Thoracic aorta (tissue), 2 donors: Measurements from ENCODE around the gene CCDC28B. TPM values are rescaled to one million over a fixed set of nuclear protein-coding genes. Genes with fewer than 3 reads are reported as not detected.

ENCODE experiments used
- ATAC-seq: fragments of 150-250 bp; one replicate; pipeline ENCODE4 v1.8.0; 2017; ENCODE audit warnings: low read depth; ENCODE audit not compliant: insufficient number of reproducible peaks, low FRiP score
- DNase-seq: peaks from one replicate; pipeline ENCODE4 v3.0.0-alpha.2; 2020; ENCODE audit warnings: low spot score
- H3K27ac ChIP-seq, 2 donors: fragments of 200-600 bp; sonication (generic); 1 replicate in 1 of 2; 2 replicates in 1 of 2; pipeline ENCODE4 v1.5.1; 2016; ENCODE audit warnings: mild to moderate bottlenecking in 2 of 2, moderate library complexity in 2 of 2
- H3K27me3 ChIP-seq: fragments of 200-600 bp; sonication (generic); replicated peaks from 2 replicates; pipeline ENCODE4 v1.6.0; 2016; ENCODE audit warnings: mild to moderate bottlenecking; ENCODE audit not compliant: insufficient read depth
- H3K36me3 ChIP-seq: fragments of 200-600 bp; sonication (generic); one replicate; pipeline ENCODE4 v1.5.1; 2016
- H3K4me1 ChIP-seq, 2 donors: fragments of 200-600 bp; sonication (generic); 1 replicate in 1 of 2; 2 replicates in 1 of 2; pipeline versions ENCODE4 v1.5.1 to v1.6.0; 2016; ENCODE audit warnings: low read depth in 2 of 2, mild to moderate bottlenecking in 1 of 2; ENCODE audit not compliant: control insufficient read depth in 1 of 2
- H3K4me3 ChIP-seq: fragments of 200-600 bp; sonication (generic); 2 replicates; pipeline ENCODE4 v1.5.1; 2016; ENCODE audit warnings: mild to moderate bottlenecking
- H3K9me3 ChIP-seq: fragments of 200-600 bp; sonication (generic); 2 replicates; pipeline ENCODE4 v1.5.1; 2016
- total RNA-seq, 2 donors: library from RNA; depleted of rRNA; stranded (reverse); fragments of >200 nt; gene quantifications; one replicate each; pipeline versions ENCODE4 v1.1.0 to v1.2.3, GENCODE V29; 2016
- TF ChIP-seq, protein P1 (sequence below): fragments of 200-600 bp; sonication (generic); IDR thresholded peaks from one replicate; pipeline ENCODE4 v1.5.1; 2019; ENCODE audit warnings: antibody characterized with exemption

The CCDC28B gene
- total RNA-seq, 2 donors from 2014 or later, result 2.0 TPM; not detected in 1

DNA sequence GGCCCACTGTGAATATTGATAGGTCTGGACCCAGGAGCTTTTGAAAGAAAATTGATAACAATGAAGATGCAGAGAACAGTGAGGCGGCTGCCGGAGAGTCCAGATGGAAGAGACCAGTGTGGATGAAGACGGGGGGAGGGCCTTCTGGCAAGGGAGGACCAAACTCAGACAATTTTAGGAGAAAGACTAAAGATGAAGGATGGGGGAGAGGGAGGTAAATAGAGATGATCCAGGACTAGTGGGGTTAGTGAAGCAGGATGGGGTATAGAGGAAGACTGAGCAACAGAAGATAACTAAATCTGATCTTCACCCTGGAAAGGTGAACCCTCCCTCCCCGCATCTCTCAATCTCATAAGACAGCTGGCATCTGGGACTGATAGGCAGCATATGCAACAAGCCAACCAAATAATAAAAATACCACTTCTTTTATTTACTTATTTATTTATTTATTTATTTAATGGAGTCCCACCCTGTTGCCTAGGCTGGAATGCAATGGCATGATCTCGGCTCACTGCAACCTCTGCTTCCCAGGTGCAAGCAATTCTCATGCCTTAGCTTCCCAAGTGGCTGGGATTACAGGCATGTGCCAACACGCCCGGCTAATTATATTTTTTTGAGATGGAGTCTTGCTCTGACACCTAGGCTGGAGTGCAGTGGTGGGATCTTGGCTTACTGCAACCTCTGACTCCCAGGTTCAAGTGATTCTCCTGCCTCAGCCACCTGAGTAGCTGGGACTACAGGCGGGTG is 32.3 kb downstream of the CCDC28B start:
- Histone ChIP-seq H3K36me3 (peaks cover 51% of the 10 kb centered on the region), H3K4me3 (no peak overlapping the region), H3K9me3 (no peaks in the 10 kb centered on the region), H3K27me3 (no peaks in the 10 kb centered on the region), H3K4me1 (no peaks in the 10 kb centered on the region), H3K27ac (no peak overlapping the region)
- TF ChIP-seq, protein P1, sequence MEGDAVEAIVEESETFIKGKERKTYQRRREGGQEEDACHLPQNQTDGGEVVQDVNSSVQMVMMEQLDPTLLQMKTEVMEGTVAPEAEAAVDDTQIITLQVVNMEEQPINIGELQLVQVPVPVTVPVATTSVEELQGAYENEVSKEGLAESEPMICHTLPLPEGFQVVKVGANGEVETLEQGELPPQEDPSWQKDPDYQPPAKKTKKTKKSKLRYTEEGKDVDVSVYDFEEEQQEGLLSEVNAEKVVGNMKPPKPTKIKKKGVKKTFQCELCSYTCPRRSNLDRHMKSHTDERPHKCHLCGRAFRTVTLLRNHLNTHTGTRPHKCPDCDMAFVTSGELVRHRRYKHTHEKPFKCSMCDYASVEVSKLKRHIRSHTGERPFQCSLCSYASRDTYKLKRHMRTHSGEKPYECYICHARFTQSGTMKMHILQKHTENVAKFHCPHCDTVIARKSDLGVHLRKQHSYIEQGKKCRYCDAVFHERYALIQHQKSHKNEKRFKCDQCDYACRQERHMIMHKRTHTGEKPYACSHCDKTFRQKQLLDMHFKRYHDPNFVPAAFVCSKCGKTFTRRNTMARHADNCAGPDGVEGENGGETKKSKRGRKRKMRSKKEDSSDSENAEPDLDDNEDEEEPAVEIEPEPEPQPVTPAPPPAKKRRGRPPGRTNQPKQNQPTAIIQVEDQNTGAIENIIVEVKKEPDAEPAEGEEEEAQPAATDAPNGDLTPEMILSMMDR, result no peak
- DNase-seq (no peak), ATAC-seq (no peak)

GRCh38 chr1:32234792-32235191 is 34.4 kb downstream of the CCDC28B start:
- no peak overlapping the region for H3K4me3 ChIP-seq
- no peaks in the 10 kb centered on the region for H3K9me3 ChIP-seq
- no peak for DNase-seq
- TF ChIP-seq, protein P1, result no peak
- H3K4me1 ChIP-seq, result no peaks in the 10 kb centered on the region
- peaks cover 30% of the 10 kb centered on the region for H3K36me3 ChIP-seq
- no peak overlapping the region for H3K27ac ChIP-seq
- no peak for ATAC-seq
- H3K27me3 ChIP-seq, result no peaks in the 10 kb centered on the region

DNA sequence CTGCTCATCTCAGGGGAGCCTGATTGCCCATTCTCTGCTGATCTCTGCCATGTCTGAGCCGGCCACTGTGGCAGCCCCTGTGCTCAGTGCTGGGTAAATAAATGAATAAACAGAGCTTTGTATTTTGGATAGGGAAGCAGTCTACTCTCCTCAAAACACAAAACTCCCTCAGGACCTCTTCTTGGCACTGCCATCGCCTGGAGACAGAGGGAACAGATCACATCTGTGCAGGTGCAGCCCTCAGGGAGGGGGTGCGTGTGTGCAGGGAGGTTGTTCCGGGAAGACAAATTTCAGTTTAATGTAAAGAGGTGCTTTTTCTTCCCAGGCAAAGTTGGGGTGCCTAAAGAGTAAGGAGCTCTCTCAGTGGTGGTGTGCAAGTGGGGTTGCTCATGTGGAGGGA is 38.9 kb downstream of the CCDC28B start:
- H3K9me3 ChIP-seq, result no peaks in the 10 kb centered on the region
- H3K27ac ChIP-seq, result peak overlapping the region in 1 of 2 donors; percentile 75
- H3K4me1 ChIP-seq, result peaks cover 5 to 13% of the 10 kb centered on the region in 2 donors
- TF ChIP-seq, protein P1, result no peak
- DNase-seq (no peak), ATAC-seq (no peak)
- no peaks in the 10 kb centered on the region for H3K27me3 ChIP-seq
- H3K4me3 ChIP-seq, result no peak overlapping the region
- no peaks in the 10 kb centered on the region for H3K36me3 ChIP-seq

GRCh38 chr1:32239790-32240139 is 39.4 kb downstream of the CCDC28B start:
- H3K4me1 ChIP-seq, result peaks cover 5 to 13% of the 10 kb centered on the region in 2 donors
- H3K36me3 ChIP-seq, result no peaks in the 10 kb centered on the region
- TF ChIP-seq, protein P1, result no peak
- H3K9me3 ChIP-seq, result no peaks in the 10 kb centered on the region
- H3K27me3 ChIP-seq, result no peaks in the 10 kb centered on the region
- H3K4me3 ChIP-seq, result peak overlapping the region; percentile 85
- H3K27ac ChIP-seq, result peak overlapping the region; percentile 75 to 84
- DNase-seq (no peak), ATAC-seq (no peak)

DNA sequence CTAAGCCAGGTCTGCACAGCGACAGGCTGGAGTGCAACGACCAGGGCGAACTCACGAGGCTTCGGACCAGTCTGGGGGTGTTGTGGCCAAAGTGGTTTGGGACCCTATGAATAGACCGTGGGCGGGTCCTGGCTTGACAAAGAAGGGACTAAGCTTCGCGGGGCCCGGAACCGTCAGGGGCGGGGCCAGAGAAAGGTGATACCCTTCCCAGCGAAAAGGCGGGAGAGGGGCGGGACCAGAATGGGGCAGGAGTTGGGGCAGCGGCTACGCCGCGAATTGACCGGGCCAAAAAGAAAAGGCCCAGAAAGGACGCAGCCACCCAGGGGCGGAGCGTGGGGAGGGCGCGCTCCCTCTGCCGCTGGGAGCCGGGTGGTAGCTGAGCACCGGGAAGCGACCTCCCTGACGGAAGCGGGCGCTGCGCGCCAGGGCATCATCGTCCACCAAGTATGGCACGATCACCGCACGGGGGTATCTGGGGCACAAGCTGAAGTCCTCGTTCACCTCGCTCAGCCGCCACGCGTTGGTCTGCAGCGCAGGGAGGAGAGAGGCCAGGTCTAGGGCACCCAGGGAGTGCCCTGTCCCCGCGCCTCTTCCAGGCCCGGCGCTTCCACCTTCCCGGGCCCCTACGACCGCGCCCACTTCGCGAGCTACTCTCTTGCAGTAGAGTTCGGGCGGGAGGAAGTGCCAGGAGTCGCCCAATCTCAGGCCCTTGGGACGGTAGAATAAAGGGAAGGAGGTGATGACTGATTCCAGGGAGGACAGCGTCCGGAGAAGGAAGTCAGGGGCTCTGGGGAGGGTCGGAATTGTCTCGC is 40.0 kb downstream of the CCDC28B start:
- H3K27ac ChIP-seq, result peak overlapping the region; percentile 75 to 84
- ATAC-seq, result no peak
- H3K9me3 ChIP-seq, result no peaks in the 10 kb centered on the region
- TF ChIP-seq, protein P1, result peak; percentile 30
- peak; percentile 13 for DNase-seq
- no peaks in the 10 kb centered on the region for H3K36me3 ChIP-seq
- no peaks in the 10 kb centered on the region for H3K27me3 ChIP-seq
- H3K4me1 ChIP-seq, result peaks cover 5 to 13% of the 10 kb centered on the region in 2 donors
- H3K4me3 ChIP-seq, result peak overlapping the region; percentile 85
